ENCODE data around the gene HEG1.
A peak's percentile ranks its signal among the peaks of the same experiment; 100 is the strongest.

The HEG1 gene

GRCh38 chr3:125050488-125051090, 5.2 kb downstream of the HEG1 start:
- no peak for DNase-seq (ENCODE audit: low read depth)

GRCh38 chr3:125048282-125048681, 7.5 kb downstream of the HEG1 start:
- no peak for DNase-seq (ENCODE audit: low read depth)

- peak; percentile 39 for DNase-seq (ENCODE audit: low read depth)
Observed at GRCh38 chr3:125045965-125046364, 9.8 kb downstream of the HEG1 start.

GRCh38 chr3:125045194-125045593, 10.6 kb downstream of the HEG1 start:
- no peak for DNase-seq (ENCODE audit: low read depth)

- no peak for DNase-seq (ENCODE audit: low read depth)
Observed at GRCh38 chr3:125043599-125044151, 12.1 kb downstream of the HEG1 start.

GRCh38 chr3:125042725-125043406, 12.9 kb downstream of the HEG1 start:
- DNase-seq (ENCODE audit: low read depth) = no peak

- no peak for DNase-seq (ENCODE audit: low read depth)
Observed at GRCh38 chr3:125039131-125040100, 16.4 kb downstream of the HEG1 start.

GRCh38 chr3:125037498-125038150, 18.2 kb downstream of the HEG1 start:
- DNase-seq (ENCODE audit: low read depth) = no peak

- no peak for DNase-seq (ENCODE audit: low read depth)
Observed at GRCh38 chr3:125035217-125035616, 20.6 kb downstream of the HEG1 start.

- DNase-seq (ENCODE audit: low read depth) = no peak
Observed at GRCh38 chr3:125033616-125034015, 22.2 kb downstream of the HEG1 start.

GRCh38 chr3:125033135-125033534, 22.7 kb downstream of the HEG1 start:
- no peak for DNase-seq (ENCODE audit: low read depth)

- DNase-seq (ENCODE audit: low read depth) = no peak
Observed at GRCh38 chr3:125032683-125033082, 23.1 kb downstream of the HEG1 start.

- no peak for DNase-seq (ENCODE audit: low read depth)
Observed at GRCh38 chr3:125032100-125032643, 23.6 kb downstream of the HEG1 start.

GRCh38 chr3:125031544-125031943, 24.3 kb downstream of the HEG1 start:
- no peak for DNase-seq (ENCODE audit: low read depth)

- no peak for DNase-seq (ENCODE audit: low read depth)
Observed at GRCh38 chr3:125028657-125029056, 27.1 kb downstream of the HEG1 start.

- DNase-seq (ENCODE audit: low read depth) = no peak
Observed at GRCh38 chr3:125025642-125026041, 30.2 kb downstream of the HEG1 start.

GRCh38 chr3:125024817-125025216, 31.0 kb downstream of the HEG1 start:
- DNase-seq (ENCODE audit: low read depth) = no peak

GRCh38 chr3:125023833-125024555, 31.8 kb downstream of the HEG1 start:
- no peak for DNase-seq (ENCODE audit: low read depth)

GRCh38 chr3:125022206-125022605, 33.6 kb downstream of the HEG1 start:
- DNase-seq (ENCODE audit: low read depth) = no peak

GRCh38 chr3:125019271-125019670, 36.5 kb downstream of the HEG1 start:
- DNase-seq (ENCODE audit: low read depth) = no peak

- no peak for DNase-seq (ENCODE audit: low read depth)
Observed at GRCh38 chr3:125017406-125017805, 38.4 kb downstream of the HEG1 start.

Measured in GM04503 (cell line).